GM12874 (cell line): ENCODE results near the gene FGF4.

ENCODE experiments used
- TF ChIP-seq, protein P1 (sequence below): IDR thresholded peaks from 2 replicates; pipeline ENCODE4 v1.5.1; 2011; ENCODE audit warnings: low read depth, mild to moderate bottlenecking, control low read depth, low read length, moderate library complexity; ENCODE audit not compliant: insufficient read depth

FGF4 gene

GRCh38 chr11:69813839-69814238 is 38.7 kb upstream of the FGF4 start:
- TF ChIP-seq, protein P1, sequence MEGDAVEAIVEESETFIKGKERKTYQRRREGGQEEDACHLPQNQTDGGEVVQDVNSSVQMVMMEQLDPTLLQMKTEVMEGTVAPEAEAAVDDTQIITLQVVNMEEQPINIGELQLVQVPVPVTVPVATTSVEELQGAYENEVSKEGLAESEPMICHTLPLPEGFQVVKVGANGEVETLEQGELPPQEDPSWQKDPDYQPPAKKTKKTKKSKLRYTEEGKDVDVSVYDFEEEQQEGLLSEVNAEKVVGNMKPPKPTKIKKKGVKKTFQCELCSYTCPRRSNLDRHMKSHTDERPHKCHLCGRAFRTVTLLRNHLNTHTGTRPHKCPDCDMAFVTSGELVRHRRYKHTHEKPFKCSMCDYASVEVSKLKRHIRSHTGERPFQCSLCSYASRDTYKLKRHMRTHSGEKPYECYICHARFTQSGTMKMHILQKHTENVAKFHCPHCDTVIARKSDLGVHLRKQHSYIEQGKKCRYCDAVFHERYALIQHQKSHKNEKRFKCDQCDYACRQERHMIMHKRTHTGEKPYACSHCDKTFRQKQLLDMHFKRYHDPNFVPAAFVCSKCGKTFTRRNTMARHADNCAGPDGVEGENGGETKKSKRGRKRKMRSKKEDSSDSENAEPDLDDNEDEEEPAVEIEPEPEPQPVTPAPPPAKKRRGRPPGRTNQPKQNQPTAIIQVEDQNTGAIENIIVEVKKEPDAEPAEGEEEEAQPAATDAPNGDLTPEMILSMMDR = no peak

DNA sequence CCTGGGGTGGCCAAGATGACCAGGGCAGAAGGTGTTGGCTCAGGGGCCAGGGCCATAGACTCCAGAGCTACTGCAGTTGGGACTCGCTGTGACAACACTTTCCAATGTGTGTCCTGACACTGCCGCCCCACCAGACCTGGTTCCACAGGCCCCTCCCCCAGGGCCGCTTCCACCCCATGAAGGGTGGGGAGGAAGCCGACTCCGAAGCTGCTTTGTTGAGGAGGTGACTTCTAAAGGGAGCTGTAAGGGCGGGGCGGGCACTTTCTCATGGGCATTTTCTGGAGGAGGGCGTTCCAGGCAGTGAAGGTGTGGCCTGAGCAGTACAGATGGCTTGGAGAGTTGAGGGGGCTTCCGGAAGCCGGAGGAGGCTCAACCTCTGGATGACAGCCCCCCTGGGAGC is 37.8 kb upstream of the FGF4 start:
- TF ChIP-seq, protein P1 = no peak

GRCh38 chr11:69812256-69812655 is 37.1 kb upstream of the FGF4 start:
- TF ChIP-seq, protein P1 = no peak

- TF ChIP-seq, protein P1 = no peak
These were observed 36.3 kb upstream of the FGF4 start for GRCh38 chr11:69811431-69811830.

DNA sequence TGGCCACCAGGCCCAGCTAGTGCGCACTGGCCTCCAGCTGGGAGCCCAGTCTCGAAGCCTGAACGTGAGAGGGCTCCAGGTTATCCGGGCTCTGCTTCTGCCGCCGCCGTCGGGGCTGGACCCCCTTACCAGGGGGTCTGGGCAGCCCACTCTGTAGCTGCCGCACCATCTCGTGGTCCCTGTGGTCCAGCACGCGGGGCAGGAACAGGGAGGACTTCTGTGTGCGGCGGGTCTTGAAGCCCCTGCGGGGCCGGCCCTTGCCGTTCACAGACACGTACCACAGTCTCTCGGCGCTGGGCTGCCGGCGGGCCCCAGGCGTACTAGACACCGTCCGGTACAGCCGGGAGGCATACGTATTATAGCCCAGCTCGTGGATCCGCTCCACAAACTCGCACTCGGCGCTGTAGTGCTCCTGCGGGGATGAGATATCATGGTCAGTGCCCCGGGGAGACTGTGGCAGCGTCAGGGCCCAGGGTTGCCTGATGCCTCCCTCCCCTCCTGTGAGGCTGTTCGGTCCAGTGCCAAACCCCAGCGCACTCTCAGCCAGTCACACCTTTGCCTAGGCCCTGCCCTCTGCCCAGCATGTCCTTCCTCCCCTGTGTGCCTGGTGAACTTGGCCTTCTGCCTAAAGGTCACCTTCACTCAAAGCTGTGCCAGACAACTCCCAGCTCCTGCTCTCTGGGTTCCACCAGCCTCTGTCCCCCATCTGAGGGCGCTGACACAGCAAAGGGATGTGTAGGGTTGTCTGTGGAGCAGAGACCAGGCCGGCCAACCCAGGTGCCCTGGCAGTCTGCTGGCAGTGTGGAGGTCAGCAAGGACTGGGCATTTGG is 35.4 kb upstream of the FGF4 start:
- TF ChIP-seq, protein P1 = no peak

- TF ChIP-seq, protein P1 = no peak
These were observed 33.5 kb upstream of the FGF4 start for GRCh38 chr11:69808667-69809086.

GRCh38 chr11:69807106-69807815 is 32.1 kb upstream of the FGF4 start:
- TF ChIP-seq, protein P1 = no peak
